Measurements from ENCODE around the gene CAMTA1. TPM values are rescaled to one million over a fixed set of nuclear protein-coding genes. Genes with fewer than 3 reads are reported as not detected.

Gene CAMTA1
- total and polyA plus RNA-seq, 2 experiments from 2014 or later = 89.0 to 145 TPM

DNA sequence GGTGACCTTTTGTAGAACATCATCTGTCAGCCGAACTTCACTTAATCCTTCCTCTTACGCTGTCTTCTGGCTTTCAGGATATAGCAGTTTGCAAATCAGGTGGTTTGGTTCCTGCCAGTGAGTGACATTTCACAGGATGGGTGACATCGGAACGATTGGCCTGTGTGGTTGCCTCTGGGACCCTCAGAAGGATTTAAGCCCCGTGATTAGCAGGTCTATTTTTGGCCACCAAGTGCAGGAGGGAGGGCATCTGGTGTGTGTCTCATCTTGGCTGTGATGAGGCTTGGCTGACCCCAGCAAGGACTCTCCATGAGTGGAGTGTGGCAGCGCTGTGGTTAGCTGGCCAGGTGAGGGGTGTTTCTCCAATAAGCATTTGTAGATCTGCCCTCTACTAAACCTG is 578.2 kb downstream of the CAMTA1 start:
- no peaks in the 10 kb centered on the region for H3K27me3 ChIP-seq
- WGBS (ENCODE audit: low lambda C conversion rate, missing lambda C conversion rate) = 76% methylated on average over 6 of the region's 6 CpGs
- no peaks in the 10 kb centered on the region for H3K9me2 ChIP-seq (replicated peaks; ENCODE audit: insufficient read depth)
- DNase-seq (ENCODE audit: low spot score) = no peak
- no peak overlapping the region for H3K4me2 ChIP-seq
- TF ChIP-seq, protein P1, sequence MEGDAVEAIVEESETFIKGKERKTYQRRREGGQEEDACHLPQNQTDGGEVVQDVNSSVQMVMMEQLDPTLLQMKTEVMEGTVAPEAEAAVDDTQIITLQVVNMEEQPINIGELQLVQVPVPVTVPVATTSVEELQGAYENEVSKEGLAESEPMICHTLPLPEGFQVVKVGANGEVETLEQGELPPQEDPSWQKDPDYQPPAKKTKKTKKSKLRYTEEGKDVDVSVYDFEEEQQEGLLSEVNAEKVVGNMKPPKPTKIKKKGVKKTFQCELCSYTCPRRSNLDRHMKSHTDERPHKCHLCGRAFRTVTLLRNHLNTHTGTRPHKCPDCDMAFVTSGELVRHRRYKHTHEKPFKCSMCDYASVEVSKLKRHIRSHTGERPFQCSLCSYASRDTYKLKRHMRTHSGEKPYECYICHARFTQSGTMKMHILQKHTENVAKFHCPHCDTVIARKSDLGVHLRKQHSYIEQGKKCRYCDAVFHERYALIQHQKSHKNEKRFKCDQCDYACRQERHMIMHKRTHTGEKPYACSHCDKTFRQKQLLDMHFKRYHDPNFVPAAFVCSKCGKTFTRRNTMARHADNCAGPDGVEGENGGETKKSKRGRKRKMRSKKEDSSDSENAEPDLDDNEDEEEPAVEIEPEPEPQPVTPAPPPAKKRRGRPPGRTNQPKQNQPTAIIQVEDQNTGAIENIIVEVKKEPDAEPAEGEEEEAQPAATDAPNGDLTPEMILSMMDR (IDR thresholded peaks at IDR 0.05; ENCODE audit: poor library complexity) = no peak
- TF ChIP-seq EZH2 (IDR thresholded peaks at IDR 0.05; ENCODE audit: borderline replicate concordance) = no peak
- H3K9me3 ChIP-seq (ENCODE audit: low read depth) = no peaks in the 10 kb centered on the region
- H3K27ac ChIP-seq = no peak overlapping the region
- no peaks in the 10 kb centered on the region for H3K79me2 ChIP-seq
- no peaks in the 10 kb centered on the region for H3K4me1 ChIP-seq (ENCODE audit: insufficient read depth)
- H3K36me3 ChIP-seq (replicated peaks; ENCODE audit: insufficient read depth, low read depth) = no peaks in the 10 kb centered on the region
- H2AFZ ChIP-seq = no peak overlapping the region
- H4K20me1 ChIP-seq (ENCODE audit: insufficient read depth, poor library complexity, severe bottlenecking) = no peaks in the 10 kb centered on the region
- no peak overlapping the region for H3K4me3 ChIP-seq

DNA sequence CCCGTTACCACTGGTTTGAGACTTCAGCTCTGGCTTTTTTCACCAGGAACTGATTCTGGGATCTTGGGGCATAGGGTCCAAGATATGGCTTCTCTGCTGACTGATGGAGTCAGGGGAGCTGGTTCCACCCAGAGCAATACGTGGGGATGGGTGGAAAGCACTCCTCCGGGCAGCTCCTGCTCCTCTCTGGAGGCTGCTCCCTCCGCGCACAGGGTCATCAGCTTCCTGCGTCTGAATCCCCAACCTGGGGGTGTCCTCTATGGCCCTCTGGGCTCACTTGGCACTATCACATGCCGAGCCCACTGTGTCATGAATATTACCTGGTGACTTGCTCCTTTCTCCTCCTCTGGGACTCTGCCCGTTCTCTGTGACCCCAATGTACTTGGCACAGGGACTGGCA is 580.5 kb downstream of the CAMTA1 start:
- Histone ChIP-seq H3K27ac (no peak overlapping the region), H3K9me2 (replicated peaks; ENCODE audit: insufficient read depth) (no peaks in the 10 kb centered on the region), H3K27me3 (no peaks in the 10 kb centered on the region), H3K36me3 (replicated peaks; ENCODE audit: insufficient read depth, low read depth) (no peaks in the 10 kb centered on the region), H3K4me3 (no peak overlapping the region), H3K4me1 (ENCODE audit: insufficient read depth) (no peaks in the 10 kb centered on the region), H3K9me3 (ENCODE audit: low read depth) (no peaks in the 10 kb centered on the region), H2AFZ (no peak overlapping the region), H3K79me2 (no peaks in the 10 kb centered on the region), H4K20me1 (ENCODE audit: insufficient read depth, poor library complexity, severe bottlenecking) (no peaks in the 10 kb centered on the region), H3K4me2 (no peak overlapping the region)
- no peak for DNase-seq (ENCODE audit: low spot score)
- WGBS (ENCODE audit: low lambda C conversion rate, missing lambda C conversion rate) = 79% methylated on average over 8 of the region's 8 CpGs
- TF ChIP-seq EZH2 (IDR thresholded peaks at IDR 0.05; ENCODE audit: borderline replicate concordance) (no peak), EZH2phosphoT487 (IDR thresholded peaks at IDR 0.05; ENCODE audit: low read depth, severe bottlenecking, unreplicated experiment) (no peak)
- TF ChIP-seq, protein P1 (IDR thresholded peaks at IDR 0.05; ENCODE audit: poor library complexity) = no peak

DNA sequence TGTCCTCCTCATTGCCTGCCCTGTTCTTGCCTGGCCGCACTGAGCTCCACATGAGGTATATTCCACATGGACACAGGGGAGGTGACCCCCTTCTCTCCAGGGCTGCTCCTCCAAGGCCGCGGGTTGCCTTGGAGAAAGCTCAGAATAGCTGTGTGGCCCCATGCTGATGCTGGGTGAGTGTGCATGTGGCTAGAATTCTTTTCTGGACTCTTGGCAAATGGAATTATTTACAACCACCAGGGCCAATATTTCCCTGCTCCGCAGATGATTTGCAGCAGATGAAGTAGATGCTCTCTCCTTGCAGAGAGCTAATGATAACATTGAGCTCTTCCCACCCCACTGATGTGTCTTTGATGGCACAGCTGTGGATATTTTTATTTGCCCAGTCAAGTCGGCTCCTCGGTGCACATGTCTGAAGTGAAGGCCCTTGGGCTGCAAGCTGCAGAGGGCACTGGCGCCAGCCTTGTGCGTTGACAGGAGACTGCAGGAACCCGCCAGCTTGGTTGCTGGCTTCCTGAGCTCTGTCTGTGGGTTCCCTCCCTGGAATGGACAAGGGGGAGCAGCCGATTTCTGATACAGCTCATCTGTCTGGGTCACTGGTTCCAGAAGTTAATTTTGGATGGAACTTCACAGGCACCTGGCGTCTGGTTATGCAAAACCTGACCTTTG is 581.2 kb downstream of the CAMTA1 start:
- WGBS (ENCODE audit: low lambda C conversion rate, missing lambda C conversion rate) = 90% methylated on average over 11 of the region's 11 CpGs

More for the DNA sequence above, 581.2 kb downstream of the CAMTA1 start:
- no peak overlapping the region for H3K4me3 ChIP-seq
- no peak overlapping the region for H3K27ac ChIP-seq
- no peak overlapping the region for H3K4me2 ChIP-seq
- no peaks in the 10 kb centered on the region for H4K20me1 ChIP-seq (ENCODE audit: insufficient read depth, poor library complexity, severe bottlenecking)
- no peaks in the 10 kb centered on the region for H3K79me2 ChIP-seq
- no peak for DNase-seq (ENCODE audit: low spot score)
- H3K27me3 ChIP-seq = no peaks in the 10 kb centered on the region
- no peaks in the 10 kb centered on the region for H3K4me1 ChIP-seq (ENCODE audit: insufficient read depth)
- no peak overlapping the region for H2AFZ ChIP-seq
- no peaks in the 10 kb centered on the region for H3K36me3 ChIP-seq (replicated peaks; ENCODE audit: insufficient read depth, low read depth)
- no peaks in the 10 kb centered on the region for H3K9me3 ChIP-seq (ENCODE audit: low read depth)
- TF ChIP-seq EZH2phosphoT487 (IDR thresholded peaks at IDR 0.05; ENCODE audit: low read depth, severe bottlenecking, unreplicated experiment) (no peak), EZH2 (IDR thresholded peaks at IDR 0.05; ENCODE audit: borderline replicate concordance) (no peak)
- TF ChIP-seq, protein P1 (IDR thresholded peaks at IDR 0.05; ENCODE audit: poor library complexity) = no peak
- H3K9me2 ChIP-seq (replicated peaks; ENCODE audit: insufficient read depth) = no peaks in the 10 kb centered on the region

Measured in hepatocyte (in vitro differentiated cells).